HCT116 (cell line): Measurements from ENCODE around the gene PAX8. TPM values are rescaled to one million over a fixed set of nuclear protein-coding genes. Genes with fewer than 3 reads are reported as not detected.

ENCODE experiments used
- ATAC-seq: fragments of 200-7000 bp; cut with Tn5 transposase; 2 replicates; pipeline ENCODE4 v1.9.1; 2020; ENCODE audit warnings: mild to moderate bottlenecking, moderate library complexity
- BruUV-seq: library from RNA; stranded (reverse); fragments of 400-500 nt; replicated peaks from 2 replicates; lab custom pipeline; 2021; lab: Mats Ljungman, UMichigan
- CTCF ChIA-PET: fragments of 300-600 bp; sonication (Branson Sonifier 250); formaldehyde crosslinking; loops from one replicate; lab custom pipeline; 2021; ENCODE audit warnings: antibody characterized with exemption; lab: Charles Lee
- POLR2A ChIA-PET: fragments of 300-600, 350-600 bp; sonication (Branson Sonifier 250); formaldehyde crosslinking; loops from one replicate; lab custom pipeline; 2021; ENCODE audit warnings: antibody characterized with exemption; lab: Charles Lee
- RAD21 ChIA-PET, 2 experiments: fragments of 300-600 bp; sonication (Branson Sonifier 250); formaldehyde crosslinking; loops; one replicate each; lab custom pipeline; 2023; ENCODE audit warnings: low total read pairs in 2 of 2; ENCODE audit not compliant: uncharacterized antibody in 2 of 2, unreplicated experiment in 2 of 2, low non-redundant PET in 1 of 2; lab: Charles Lee
- DNase-seq: peaks from one replicate; pipeline ENCODE4 v3.0.0-alpha.2; 2010; ENCODE audit warnings: low read depth, low spot score
- H2AFZ ChIP-seq: fragments of 200-600 bp; shearing (Covaris generic), sonication (generic); 2 replicates; pipeline ENCODE4 v1.6.1; 2017; ENCODE audit warnings: low read depth, mixed run types, mixed read lengths, antibody characterized with exemption, low read length; ENCODE audit not compliant: poor library complexity, severe bottlenecking
- H3K27ac ChIP-seq: 2 replicates; pipeline ENCODE4 v1.5.1; 2012; ENCODE audit warnings: low read depth, low read length
- H3K27me3 ChIP-seq: fragments of 200-600 bp; sonication (generic); 2 replicates; pipeline ENCODE4 v1.6.1; 2016; ENCODE audit warnings: mixed run types, low read length, mixed read lengths; ENCODE audit not compliant: insufficient read depth
- H3K36me3 ChIP-seq, 2 experiments: fragments of 200-500 bp in 1 of 2; fragments of 200-600 bp in 1 of 2; sonication (Bioruptor generic) in 1 of 2; sonication (generic) in 1 of 2; 2 replicates each; pipeline versions ENCODE4 v1.5.1 to v1.6.1; 2014 to 2016; ENCODE audit warnings: low read length in 2 of 2, inconsistent platforms in 1 of 2, mixed read lengths in 1 of 2, mixed run types in 1 of 2; ENCODE audit not compliant: insufficient read depth in 2 of 2, control insufficient read depth in 1 of 2
- H3K4me1 ChIP-seq, 2 experiments: fragments of 200-600 bp in 1 of 2; sonication (generic) in 1 of 2; 2 replicates each; pipeline versions ENCODE4 v1.5.1 to v1.6.1; 2012 to 2017; ENCODE audit warnings: low read length in 2 of 2, inconsistent platforms in 1 of 2, mild to moderate bottlenecking in 1 of 2, mixed read lengths in 1 of 2, mixed run types in 1 of 2, moderate library complexity in 1 of 2; ENCODE audit not compliant: insufficient read depth in 2 of 2, control insufficient read depth in 1 of 2
- H3K4me2 ChIP-seq: fragments of 200-600 bp; sonication (generic); 2 replicates; pipeline ENCODE4 v1.6.1; 2017; ENCODE audit warnings: mixed run types, low read length, mixed read lengths
- H3K4me3 ChIP-seq, 2 experiments: fragments of 200-600 bp in 1 of 2; sonication (generic) in 1 of 2; replicated peaks in 1 of 2; 2 replicates each; pipeline ENCODE4 v1.5.1; 2011 to 2016; ENCODE audit warnings: low read length in 2 of 2, control low read depth in 1 of 2, low read depth in 1 of 2, mild to moderate bottlenecking in 1 of 2, mixed read lengths in 1 of 2, mixed run types in 1 of 2
- H3K79me2 ChIP-seq: fragments of 200-600 bp; sonication (generic); 2 replicates; pipeline ENCODE4 v1.6.1; 2017; ENCODE audit warnings: mild to moderate bottlenecking, mixed run types, low read length, moderate library complexity, mixed read lengths; ENCODE audit not compliant: insufficient read depth
- H3K9ac ChIP-seq: fragments of 200-600 bp; sonication (generic); 2 replicates; pipeline ENCODE4 v1.6.1; 2016; ENCODE audit warnings: low read length, mixed read lengths
- H3K9me2 ChIP-seq: fragments of 200-600 bp; sonication (generic), shearing (Covaris generic); 2 replicates; pipeline ENCODE4 v1.6.1; 2017; ENCODE audit warnings: mixed run types, mild to moderate bottlenecking, moderate library complexity; ENCODE audit not compliant: insufficient read depth
- H3K9me3 ChIP-seq, 2 experiments: fragments of 200-500 bp in 1 of 2; fragments of 200-600 bp in 1 of 2; sonication (Bioruptor generic) in 1 of 2; sonication (generic) in 1 of 2; 2 replicates each; pipeline ENCODE4 v1.6.1; 2014 to 2017; ENCODE audit warnings: low read length in 2 of 2, mixed read lengths in 2 of 2, inconsistent platforms in 1 of 2, low read depth in 1 of 2, mild to moderate bottlenecking in 1 of 2, mixed run types in 1 of 2, moderate library complexity in 1 of 2; ENCODE audit not compliant: control insufficient read depth in 1 of 2, insufficient read depth in 1 of 2
- H4K20me1 ChIP-seq: fragments of 200-600 bp; sonication (generic), shearing (Covaris generic); 2 replicates; pipeline ENCODE4 v1.6.1; 2017; ENCODE audit warnings: mixed run types, mild to moderate bottlenecking, moderate library complexity; ENCODE audit not compliant: insufficient read depth
- ATF3 ChIP-seq: IDR thresholded peaks from 2 replicates; pipeline ENCODE4 v1.6.1; 2012
- CBX3 ChIP-seq: IDR thresholded peaks from 2 replicates; pipeline ENCODE4 v1.6.1; 2012; ENCODE audit warnings: low read depth
- CEBPB ChIP-seq: IDR thresholded peaks from 2 replicates; pipeline ENCODE4 v1.6.1; 2012; ENCODE audit warnings: low read depth
- CTCF ChIP-seq, 3 experiments: fragments of 200-600 bp in 1 of 3; sonication (generic) in 1 of 3; IDR thresholded peaks in 2 of 3; conservative IDR thresholded peaks in 1 of 3; 2 replicates each; pipeline ENCODE4 v1.5.1; 2012 to 2017; ENCODE audit warnings: low read depth in 2 of 3, low read length in 2 of 3, antibody characterized with exemption in 1 of 3, borderline replicate concordance in 1 of 3, control low read depth in 1 of 3, mild to moderate bottlenecking in 1 of 3, mixed read lengths in 1 of 3, mixed run types in 1 of 3, moderate library complexity in 1 of 3; ENCODE audit not compliant: insufficient read depth in 1 of 3
- EZH2 ChIP-seq: fragments of 200-600 bp; sonication (generic); IDR thresholded peaks from 2 replicates; pipeline ENCODE4 v1.6.1; 2017; ENCODE audit warnings: antibody characterized with exemption, mixed run types
- MAX ChIP-seq: IDR thresholded peaks from 2 replicates; pipeline ENCODE4 v1.6.1; 2012
- POLR2AphosphoS5 ChIP-seq: IDR thresholded peaks from 2 replicates; pipeline ENCODE4 v1.6.1; 2011; ENCODE audit warnings: mild to moderate bottlenecking, low read depth, low read length, moderate library complexity
- RAD21 ChIP-seq: IDR thresholded peaks from 2 replicates; pipeline ENCODE4 v1.6.1; 2012; ENCODE audit warnings: low read depth, mild to moderate bottlenecking
- SP1 ChIP-seq: IDR thresholded peaks from 2 replicates; pipeline ENCODE4 v1.6.1; 2012; ENCODE audit warnings: low read depth
- TCF7L2 ChIP-seq: IDR thresholded peaks from 2 replicates; pipeline ENCODE4 v1.7.0; 2011; ENCODE audit warnings: borderline replicate concordance, inconsistent platforms; ENCODE audit not compliant: insufficient read depth, insufficient read length; ENCODE audit errors: extremely low read depth
- intact Hi-C: fragments of 100-400 bp; cut with micrococcal nuclease; formaldehyde crosslinking; loops from 2 replicates; pipeline ENCODE4 v1.10.0; 2022
- total RNA-seq: library from RNA; stranded (reverse); gene quantifications from one replicate; pipeline ENCODE4 v1.2.1, GENCODE V29; 2021; ENCODE audit not compliant: unreplicated experiment

PAX8 gene
- total RNA-seq, 1 experiment from 2014 or later, result 4.4 TPM

GRCh38 chr2:113283704-113284284 lies 5.1 kb upstream of the PAX8 start (continued):
- TF ChIP-seq TCF7L2 (no peak), ATF3 (no peak), MAX (peak; percentile 60; the same call in 1 of the 2 replicates)

GRCh38 chr2:113282747-113283533 lies 4.2 kb upstream of the PAX8 start:
- POLR2A ChIA-PET, result interaction anchor here (1.0 to 1.6 kb wide), 2 partner anchors 32 to 48 kb away, joined by 3 to 4 read pairs; no protein-coding TSS in a partner anchor
- peak overlapping the region; percentile 61 for H3K9ac ChIP-seq
- RAD21 ChIA-PET, result no interaction called here
- no peaks in the 10 kb centered on the region for H4K20me1 ChIP-seq
- H3K4me1 ChIP-seq, result peaks cover 57 to 59% of the 10 kb centered on the region in 2 experiments
- peak overlapping the region; percentile 99 for H3K27ac ChIP-seq
- H3K9me2 ChIP-seq, result no peaks in the 10 kb centered on the region
- H3K9me3 ChIP-seq, result no peaks in the 10 kb centered on the region
- peak overlapping the region; percentile 70 for H3K4me2 ChIP-seq
- H3K4me3 ChIP-seq, result peak overlapping the region; percentile 2 to 4; a peak in 1 of 4 replicates
- no peaks in the 10 kb centered on the region for H3K36me3 ChIP-seq
- DNase-seq, result peak; percentile 61
- TF ChIP-seq EZH2, result no peak
- peak; percentile 16; the same call in 1 of the 2 replicates for TF ChIP-seq SP1
- no peak for TF ChIP-seq POLR2AphosphoS5
- peak; percentile 31; the same call in 1 of the 2 replicates for TF ChIP-seq CBX3
- peak; percentile 80 for TF ChIP-seq MAX
- TF ChIP-seq CEBPB, result peak; percentile 19; the same call in 1 of the 2 replicates
- TF ChIP-seq RAD21, result peak; percentile 41
- peak; percentile 30 to 39 (median 33); a peak in 5 of 6 replicates for TF ChIP-seq CTCF (IDR thresholded peaks at IDR 0.05 in 2 of 3, conservative IDR thresholded peaks at IDR 0.05 in 1 of 3; ENCODE audit: borderline replicate concordance in 1 of 3, insufficient read depth in 1 of 3, low read depth in 2 of 3, low read length in 2 of 3)
- intact Hi-C loops, result no loop called here
- BruUV-seq, result no TSS peak
- peak; percentile 62 for ATAC-seq
- H2AFZ ChIP-seq, result peak overlapping the region; percentile 82
- CTCF ChIA-PET, result interaction anchor here (1.3 kb wide), 1 partner anchor 79 kb away, joined by 3 read pairs; no protein-coding TSS in a partner anchor
- no peaks in the 10 kb centered on the region for H3K27me3 ChIP-seq
- no peaks in the 10 kb centered on the region for H3K79me2 ChIP-seq
